Measurements from ENCODE around the gene REXO1. TPM values are rescaled to one million over a fixed set of nuclear protein-coding genes. Genes with fewer than 3 reads are reported as not detected.

REXO1 gene
- total and polyA plus RNA-seq, 2 experiments from 2014 or later = 20.2 to 90.1 TPM

- no peak for DNase-seq (ENCODE audit: low spot score)
- TF ChIP-seq NANOG (IDR thresholded peaks at IDR 0.05; ENCODE audit: borderline replicate concordance) (no peak), CREB1 (CRISPR knock-in tag; IDR thresholded peaks at IDR 0.05; ENCODE audit: low read depth) (no peak), CTCF (conservative IDR thresholded peaks at IDR 0.05; ENCODE audit: low read depth in 2 of 2) (no peak), REST (IDR thresholded peaks at IDR 0.05; ENCODE audit: unreplicated experiment) (no peak), ZNF331 (CRISPR knock-in tag; IDR thresholded peaks at IDR 0.05; ENCODE audit: low read depth) (no peak), STAT1 (IDR thresholded peaks at IDR 0.05; ENCODE audit: unreplicated experiment) (no peak), EZH2 (IDR thresholded peaks at IDR 0.05; ENCODE audit: low read depth, unreplicated experiment) (no peak), POLR2AphosphoS5 (IDR thresholded peaks at IDR 0.05; ENCODE audit: low read depth) (no peak), EZH2phosphoT487 (IDR thresholded peaks at IDR 0.05; ENCODE audit: unreplicated experiment) (no peak), ZNF114 (CRISPR knock-in tag; IDR thresholded peaks at IDR 0.05) (no peak), JUNB (IDR thresholded peaks at IDR 0.05; ENCODE audit: unreplicated experiment) (no peak), ETS1 (IDR thresholded peaks at IDR 0.05) (no peak), ZNF462 (CRISPR knock-in tag; IDR thresholded peaks at IDR 0.05) (no peak)
- Mint-ChIP-seq H3K4me1 (peaks cover 55% of the 10 kb centered on the region), H3K4me3 (peak overlapping the region; percentile 61), H3K27ac (peak overlapping the region; percentile 44; the same call in 1 of the 2 replicates), H3K9me3 (no peaks in the 10 kb centered on the region), H3K27me3 (ENCODE audit: insufficient read depth, low read depth, poor library complexity) (peaks cover 18% of the 10 kb centered on the region), H3K36me3 (ENCODE audit: low read depth) (peaks cover 5% of the 10 kb centered on the region; the same call in 1 of the 3 replicates)
- Histone ChIP-seq H3F3A (replicated peaks; ENCODE audit: low read depth) (peaks cover 14% of the 10 kb centered on the region), H3K27me3 (ENCODE audit: insufficient read depth) (peaks cover 5% of the 10 kb centered on the region), H3K4me3 (peak overlapping the region; percentile 74), H3K4me1 (ENCODE audit: insufficient read depth) (peaks cover 61% of the 10 kb centered on the region), H2AFZ (no peak overlapping the region), H4K20me1 (replicated peaks; ENCODE audit: insufficient read depth) (peaks cover 21% of the 10 kb centered on the region; the same call in 1 of the 2 replicates), H3K9me2 (ENCODE audit: insufficient read depth) (no peaks in the 10 kb centered on the region), H3K4me2 (peak overlapping the region; percentile 98), H3K79me2 (replicated peaks; ENCODE audit: insufficient read depth) (peaks cover 44% of the 10 kb centered on the region), H3K36me3 (ENCODE audit: insufficient read depth) (no peaks in the 10 kb centered on the region), H3K27ac (ENCODE audit: low read depth) (no peak overlapping the region; the same call in 1 of the 2 replicates)
- ATAC-seq = no peak
Observed at GRCh38 chr19:1856345-1856697, 8.0 kb upstream of the REXO1 start.
